HCT116 (cell line): ENCODE measurements around the gene SPTLC1. TPM values are rescaled to one million over a fixed set of nuclear protein-coding genes. Genes with fewer than 3 reads are reported as not detected.
A peak's percentile ranks its signal among the peaks of the same experiment; 100 is the strongest.

Experiments
- ATAC-seq: fragments of 200-7000 bp; cut with Tn5 transposase; 2 replicates; pipeline ENCODE4 v1.9.1; 2020; ENCODE audit warnings: mild to moderate bottlenecking, moderate library complexity
- Bru-seq: library from RNA; stranded (reverse); fragments of 400-500 nt; gene quantifications from one replicate; lab custom pipeline; 2021; lab: Mats Ljungman, UMichigan
- BruChase-seq, 2 experiments: library from RNA; stranded (reverse); fragments of 400-500 nt; gene quantifications; one replicate each; lab custom pipeline; 2021; lab: Mats Ljungman, UMichigan
- BruUV-seq: library from RNA; stranded (reverse); fragments of 400-500 nt; replicated peaks from 2 replicates; lab custom pipeline; 2021; lab: Mats Ljungman, UMichigan
- CTCF ChIA-PET: fragments of 300-600 bp; sonication (Branson Sonifier 250); formaldehyde crosslinking; loops from one replicate; lab custom pipeline; 2021; ENCODE audit warnings: antibody characterized with exemption; lab: Charles Lee
- POLR2A ChIA-PET: fragments of 300-600, 350-600 bp; sonication (Branson Sonifier 250); formaldehyde crosslinking; loops from one replicate; lab custom pipeline; 2021; ENCODE audit warnings: antibody characterized with exemption; lab: Charles Lee
- RAD21 ChIA-PET, 2 experiments: fragments of 300-600 bp; sonication (Branson Sonifier 250); formaldehyde crosslinking; loops; one replicate each; lab custom pipeline; 2023; ENCODE audit warnings: low total read pairs in 2 of 2; ENCODE audit not compliant: uncharacterized antibody in 2 of 2, unreplicated experiment in 2 of 2, low non-redundant PET in 1 of 2; lab: Charles Lee
- DNase-seq: peaks from one replicate; pipeline ENCODE4 v3.0.0-alpha.2; 2010; ENCODE audit warnings: low read depth, low spot score
- H2AFZ ChIP-seq: fragments of 200-600 bp; shearing (Covaris generic), sonication (generic); 2 replicates; pipeline ENCODE4 v1.6.1; 2017; ENCODE audit warnings: low read depth, mixed run types, mixed read lengths, antibody characterized with exemption, low read length; ENCODE audit not compliant: poor library complexity, severe bottlenecking
- H3K27ac ChIP-seq: 2 replicates; pipeline ENCODE4 v1.5.1; 2012; ENCODE audit warnings: low read depth, low read length
- H3K27me3 ChIP-seq: fragments of 200-600 bp; sonication (generic); 2 replicates; pipeline ENCODE4 v1.6.1; 2016; ENCODE audit warnings: mixed run types, low read length, mixed read lengths; ENCODE audit not compliant: insufficient read depth
- H3K36me3 ChIP-seq, 2 experiments: fragments of 200-500 bp in 1 of 2; fragments of 200-600 bp in 1 of 2; sonication (Bioruptor generic) in 1 of 2; sonication (generic) in 1 of 2; 2 replicates each; pipeline versions ENCODE4 v1.5.1 to v1.6.1; 2014 to 2016; ENCODE audit warnings: low read length in 2 of 2, inconsistent platforms in 1 of 2, mixed read lengths in 1 of 2, mixed run types in 1 of 2; ENCODE audit not compliant: insufficient read depth in 2 of 2, control insufficient read depth in 1 of 2
- H3K4me1 ChIP-seq, 2 experiments: fragments of 200-600 bp in 1 of 2; sonication (generic) in 1 of 2; 2 replicates each; pipeline versions ENCODE4 v1.5.1 to v1.6.1; 2012 to 2017; ENCODE audit warnings: low read length in 2 of 2, inconsistent platforms in 1 of 2, mild to moderate bottlenecking in 1 of 2, mixed read lengths in 1 of 2, mixed run types in 1 of 2, moderate library complexity in 1 of 2; ENCODE audit not compliant: insufficient read depth in 2 of 2, control insufficient read depth in 1 of 2
- H3K4me2 ChIP-seq: fragments of 200-600 bp; sonication (generic); 2 replicates; pipeline ENCODE4 v1.6.1; 2017; ENCODE audit warnings: mixed run types, low read length, mixed read lengths
- H3K4me3 ChIP-seq, 2 experiments: fragments of 200-600 bp in 1 of 2; sonication (generic) in 1 of 2; replicated peaks in 1 of 2; 2 replicates each; pipeline ENCODE4 v1.5.1; 2011 to 2016; ENCODE audit warnings: low read length in 2 of 2, control low read depth in 1 of 2, low read depth in 1 of 2, mild to moderate bottlenecking in 1 of 2, mixed read lengths in 1 of 2, mixed run types in 1 of 2
- H3K79me2 ChIP-seq: fragments of 200-600 bp; sonication (generic); 2 replicates; pipeline ENCODE4 v1.6.1; 2017; ENCODE audit warnings: mild to moderate bottlenecking, mixed run types, low read length, moderate library complexity, mixed read lengths; ENCODE audit not compliant: insufficient read depth
- H3K9ac ChIP-seq: fragments of 200-600 bp; sonication (generic); 2 replicates; pipeline ENCODE4 v1.6.1; 2016; ENCODE audit warnings: low read length, mixed read lengths
- H3K9me2 ChIP-seq: fragments of 200-600 bp; sonication (generic), shearing (Covaris generic); 2 replicates; pipeline ENCODE4 v1.6.1; 2017; ENCODE audit warnings: mixed run types, mild to moderate bottlenecking, moderate library complexity; ENCODE audit not compliant: insufficient read depth
- H3K9me3 ChIP-seq, 2 experiments: fragments of 200-500 bp in 1 of 2; fragments of 200-600 bp in 1 of 2; sonication (Bioruptor generic) in 1 of 2; sonication (generic) in 1 of 2; 2 replicates each; pipeline ENCODE4 v1.6.1; 2014 to 2017; ENCODE audit warnings: low read length in 2 of 2, mixed read lengths in 2 of 2, inconsistent platforms in 1 of 2, low read depth in 1 of 2, mild to moderate bottlenecking in 1 of 2, mixed run types in 1 of 2, moderate library complexity in 1 of 2; ENCODE audit not compliant: control insufficient read depth in 1 of 2, insufficient read depth in 1 of 2
- H4K20me1 ChIP-seq: fragments of 200-600 bp; sonication (generic), shearing (Covaris generic); 2 replicates; pipeline ENCODE4 v1.6.1; 2017; ENCODE audit warnings: mixed run types, mild to moderate bottlenecking, moderate library complexity; ENCODE audit not compliant: insufficient read depth
- ATF3 ChIP-seq: IDR thresholded peaks from 2 replicates; pipeline ENCODE4 v1.6.1; 2012
- CBX3 ChIP-seq: IDR thresholded peaks from 2 replicates; pipeline ENCODE4 v1.6.1; 2012; ENCODE audit warnings: low read depth
- CTCF ChIP-seq, 3 experiments: fragments of 200-600 bp in 1 of 3; sonication (generic) in 1 of 3; IDR thresholded peaks in 2 of 3; conservative IDR thresholded peaks in 1 of 3; 2 replicates each; pipeline ENCODE4 v1.5.1; 2012 to 2017; ENCODE audit warnings: low read depth in 2 of 3, low read length in 2 of 3, antibody characterized with exemption in 1 of 3, borderline replicate concordance in 1 of 3, control low read depth in 1 of 3, mild to moderate bottlenecking in 1 of 3, mixed read lengths in 1 of 3, mixed run types in 1 of 3, moderate library complexity in 1 of 3; ENCODE audit not compliant: insufficient read depth in 1 of 3
- ELF1 ChIP-seq: IDR thresholded peaks from 2 replicates; pipeline ENCODE4 v1.6.1; 2012; ENCODE audit warnings: low read depth, borderline replicate concordance
- EZH2 ChIP-seq: fragments of 200-600 bp; sonication (generic); IDR thresholded peaks from 2 replicates; pipeline ENCODE4 v1.6.1; 2017; ENCODE audit warnings: antibody characterized with exemption, mixed run types
- EZH2phosphoT487 ChIP-seq: fragments of 200-600 bp; IDR thresholded peaks from 2 replicates; pipeline ENCODE4 v1.6.1; 2018; ENCODE audit warnings: antibody characterized with exemption, borderline replicate concordance
- FOSL1 ChIP-seq: IDR thresholded peaks from 2 replicates; pipeline ENCODE4 v1.6.1; 2012; ENCODE audit warnings: low read depth
- JUND ChIP-seq: IDR thresholded peaks from 2 replicates; pipeline ENCODE4 v1.6.1; 2012
- POLR2A ChIP-seq: IDR thresholded peaks from 2 replicates; pipeline ENCODE4 v1.7.0; 2011; ENCODE audit warnings: borderline replicate concordance; ENCODE audit not compliant: insufficient read depth, insufficient read length; ENCODE audit errors: extremely low read depth
- POLR2AphosphoS5 ChIP-seq: IDR thresholded peaks from 2 replicates; pipeline ENCODE4 v1.6.1; 2011; ENCODE audit warnings: mild to moderate bottlenecking, low read depth, low read length, moderate library complexity
- RAD21 ChIP-seq: IDR thresholded peaks from 2 replicates; pipeline ENCODE4 v1.6.1; 2012; ENCODE audit warnings: low read depth, mild to moderate bottlenecking
- SIN3A ChIP-seq: IDR thresholded peaks from 2 replicates; pipeline ENCODE4 v1.6.1; 2012; ENCODE audit warnings: low read depth
- TCF7L2 ChIP-seq: IDR thresholded peaks from 2 replicates; pipeline ENCODE4 v1.7.0; 2011; ENCODE audit warnings: borderline replicate concordance, inconsistent platforms; ENCODE audit not compliant: insufficient read depth, insufficient read length; ENCODE audit errors: extremely low read depth
- ZFX ChIP-seq: fragments of 450-650 bp; IDR thresholded peaks from 2 replicates; pipeline ENCODE4 v1.6.1; 2017
- ZNF274 ChIP-seq: fragments of 200-500 bp; sonication (Bioruptor generic); IDR thresholded peaks from 2 replicates; pipeline ENCODE4 v1.6.1; 2014; ENCODE audit warnings: mild to moderate bottlenecking, low read depth, low read length, inconsistent platforms
- intact Hi-C: fragments of 100-400 bp; cut with micrococcal nuclease; formaldehyde crosslinking; loops from 2 replicates; pipeline ENCODE4 v1.10.0; 2022
- long read RNA-seq: library from polyadenylated mRNA; unstranded; transcript quantifications from one replicate; pipeline ENCODE4 v2.0.0, GENCODE V29; 2021; ENCODE audit not compliant: unreplicated experiment
- polyA plus RNA-seq: library from polyadenylated mRNA; unstranded; fragments of >200 nt; gene quantifications from 2 replicates; pipeline ENCODE4 v1.2.1, GENCODE V29; 2012; ENCODE audit warnings: missing spikeins
- total RNA-seq: library from RNA; stranded (reverse); gene quantifications from one replicate; pipeline ENCODE4 v1.2.1, GENCODE V29; 2021; ENCODE audit not compliant: unreplicated experiment
- TF ChIP-seq, protein P1 (sequence below): IDR thresholded peaks from 2 replicates; pipeline ENCODE4 v1.6.1; 2012; ENCODE audit warnings: low read depth
- TF ChIP-seq, protein P2 (sequence below): IDR thresholded peaks from 2 replicates; pipeline ENCODE4 v1.6.1; 2012

SPTLC1 gene, protein sequence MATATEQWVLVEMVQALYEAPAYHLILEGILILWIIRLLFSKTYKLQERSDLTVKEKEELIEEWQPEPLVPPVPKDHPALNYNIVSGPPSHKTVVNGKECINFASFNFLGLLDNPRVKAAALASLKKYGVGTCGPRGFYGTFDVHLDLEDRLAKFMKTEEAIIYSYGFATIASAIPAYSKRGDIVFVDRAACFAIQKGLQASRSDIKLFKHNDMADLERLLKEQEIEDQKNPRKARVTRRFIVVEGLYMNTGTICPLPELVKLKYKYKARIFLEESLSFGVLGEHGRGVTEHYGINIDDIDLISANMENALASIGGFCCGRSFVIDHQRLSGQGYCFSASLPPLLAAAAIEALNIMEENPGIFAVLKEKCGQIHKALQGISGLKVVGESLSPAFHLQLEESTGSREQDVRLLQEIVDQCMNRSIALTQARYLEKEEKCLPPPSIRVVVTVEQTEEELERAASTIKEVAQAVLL
- total RNA-seq (81.7 TPM), Bru-seq, nascent RNA (percentile 90 among the genes with signal in this experiment), BruChase-seq, experiment 1, labeled RNA remaining after a 6-hour chase (percentile 91 among the genes with signal in this experiment), BruChase-seq, experiment 2, labeled RNA remaining after a 2-hour chase (percentile 85 among the genes with signal in this experiment)
- polyA plus RNA-seq = 63.6 and 69.4 TPM in 2 replicates
- long read RNA-seq, transcript SPTLC1-202 (6 exons, 946 nt) = minor isoform, 8 of 331 reads
- long read RNA-seq, transcript SPTLC1-201 (15 exons, 1,894 nt) = major isoform, 290 of 331 reads
- long read RNA-seq, partial matches to known transcripts = 14 of 331 reads
- long read RNA-seq, other reads (novel, unspliced or antisense) = 18 of 331 reads

DNA sequence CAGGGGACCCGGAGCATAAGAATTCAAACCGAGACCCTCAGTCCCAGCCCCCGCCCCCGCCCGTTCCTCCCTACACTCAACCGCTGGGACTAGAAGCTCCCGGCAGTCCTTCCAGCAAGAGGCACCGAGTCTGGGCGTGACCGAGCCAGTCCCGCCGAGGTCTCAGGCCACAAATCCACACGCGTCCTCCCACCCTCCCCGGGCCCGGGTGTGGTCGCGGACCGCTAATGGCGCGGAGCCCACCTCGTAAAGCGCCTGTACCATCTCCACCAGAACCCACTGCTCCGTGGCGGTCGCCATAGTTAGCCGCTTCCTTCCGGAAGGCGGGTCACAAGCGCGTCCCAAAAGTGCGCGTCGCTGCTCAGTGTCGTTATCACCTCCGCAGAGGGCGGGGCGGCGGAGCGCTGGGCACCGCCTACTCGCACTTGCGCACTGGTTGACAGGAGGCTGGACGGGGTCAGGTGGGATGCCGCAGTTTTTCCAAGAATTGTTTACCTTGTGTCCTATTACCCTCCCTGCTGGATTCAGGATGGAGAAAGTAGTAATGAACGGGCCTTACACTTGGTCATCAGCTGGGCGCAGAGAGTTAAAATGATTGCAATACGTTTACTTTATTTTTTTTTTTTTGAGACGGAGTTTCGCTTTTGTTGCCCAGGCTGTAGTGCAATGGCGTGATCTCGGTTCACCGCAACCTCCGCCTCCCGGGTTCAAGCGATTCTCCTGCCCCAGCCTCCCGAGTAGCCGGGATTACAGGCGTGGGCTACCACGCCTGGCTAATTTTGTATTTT, at the start of gene SPTLC1:
TSS of gene SPTLC1 (minus strand) at position 343 of the 788 bp plus-strand sequence. CDS start at position 300, 43 bp downstream.
- Histone ChIP-seq H3K9me3 (no peaks in the 10 kb centered on the region), H3K9me2 (no peaks in the 10 kb centered on the region), H3K4me2 (peak within 1 kb of the TSS; percentile 75), H3K4me3 (peak within 1 kb of the TSS; percentile 92 to 96), H3K27me3 (no peaks in the 10 kb centered on the region), H2AFZ (no peak within 1 kb of the TSS), H3K79me2 (no peaks in the 10 kb centered on the region; the same call in none of the 2 replicates), H3K27ac (peak within 1 kb of the TSS; percentile 43), H3K9ac (peak within 1 kb of the TSS; percentile 94), H4K20me1 (no peaks in the 10 kb centered on the region), H3K4me1 (peaks cover 4 to 14% of the 10 kb centered on the region in 2 experiments; a peak in 3 of 4 replicates), H3K36me3 (peaks cover 9 to 14% of the 10 kb centered on the region in 2 experiments; a peak in 3 of 4 replicates)
- DNase-seq = peak; percentile 87
- RAD21 ChIA-PET = interaction anchor here in 1 of 2 experiments (0.7 kb wide), 1 partner anchor 365 kb away, joined by 3 read pairs; no protein-coding TSS in a partner anchor
- intact Hi-C loops = no loop called here
- POLR2A ChIA-PET = interaction anchor here (0.6 kb wide), 1 partner anchor 271 kb away, joined by 3 read pairs; no protein-coding TSS in a partner anchor
- ATAC-seq = peak; percentile 97
- CTCF ChIA-PET = no interaction called here
- TSS peak; percentile 97 for BruUV-seq
- TF ChIP-seq POLR2AphosphoS5 (peak; percentile 94), ATF3 (no peak), POLR2A (peak; percentile 67), CBX3 (peak; percentile 21; the same call in 1 of the 2 replicates), SIN3A (peak; percentile 77), RAD21 (no peak), TCF7L2 (no peak), EZH2phosphoT487 (no peak), EZH2 (no peak), FOSL1 (no peak), CTCF (IDR thresholded peaks at IDR 0.05 in 2 of 3, conservative IDR thresholded peaks at IDR 0.05 in 1 of 3; ENCODE audit: borderline replicate concordance in 1 of 3, insufficient read depth in 1 of 3, low read depth in 2 of 3, low read length in 2 of 3) (no peak), ZNF274 (no peak), ZFX (no peak; the same call in 1 of the 2 replicates), JUND (no peak), ELF1 (peak; percentile 80)
- TF ChIP-seq, protein P1, sequence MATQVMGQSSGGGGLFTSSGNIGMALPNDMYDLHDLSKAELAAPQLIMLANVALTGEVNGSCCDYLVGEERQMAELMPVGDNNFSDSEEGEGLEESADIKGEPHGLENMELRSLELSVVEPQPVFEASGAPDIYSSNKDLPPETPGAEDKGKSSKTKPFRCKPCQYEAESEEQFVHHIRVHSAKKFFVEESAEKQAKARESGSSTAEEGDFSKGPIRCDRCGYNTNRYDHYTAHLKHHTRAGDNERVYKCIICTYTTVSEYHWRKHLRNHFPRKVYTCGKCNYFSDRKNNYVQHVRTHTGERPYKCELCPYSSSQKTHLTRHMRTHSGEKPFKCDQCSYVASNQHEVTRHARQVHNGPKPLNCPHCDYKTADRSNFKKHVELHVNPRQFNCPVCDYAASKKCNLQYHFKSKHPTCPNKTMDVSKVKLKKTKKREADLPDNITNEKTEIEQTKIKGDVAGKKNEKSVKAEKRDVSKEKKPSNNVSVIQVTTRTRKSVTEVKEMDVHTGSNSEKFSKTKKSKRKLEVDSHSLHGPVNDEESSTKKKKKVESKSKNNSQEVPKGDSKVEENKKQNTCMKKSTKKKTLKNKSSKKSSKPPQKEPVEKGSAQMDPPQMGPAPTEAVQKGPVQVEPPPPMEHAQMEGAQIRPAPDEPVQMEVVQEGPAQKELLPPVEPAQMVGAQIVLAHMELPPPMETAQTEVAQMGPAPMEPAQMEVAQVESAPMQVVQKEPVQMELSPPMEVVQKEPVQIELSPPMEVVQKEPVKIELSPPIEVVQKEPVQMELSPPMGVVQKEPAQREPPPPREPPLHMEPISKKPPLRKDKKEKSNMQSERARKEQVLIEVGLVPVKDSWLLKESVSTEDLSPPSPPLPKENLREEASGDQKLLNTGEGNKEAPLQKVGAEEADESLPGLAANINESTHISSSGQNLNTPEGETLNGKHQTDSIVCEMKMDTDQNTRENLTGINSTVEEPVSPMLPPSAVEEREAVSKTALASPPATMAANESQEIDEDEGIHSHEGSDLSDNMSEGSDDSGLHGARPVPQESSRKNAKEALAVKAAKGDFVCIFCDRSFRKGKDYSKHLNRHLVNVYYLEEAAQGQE = no peak
- TF ChIP-seq, protein P2, sequence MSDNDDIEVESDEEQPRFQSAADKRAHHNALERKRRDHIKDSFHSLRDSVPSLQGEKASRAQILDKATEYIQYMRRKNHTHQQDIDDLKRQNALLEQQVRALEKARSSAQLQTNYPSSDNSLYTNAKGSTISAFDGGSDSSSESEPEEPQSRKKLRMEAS = 0 out of 2 replicates have a peak, but pooled peaks have one; percentile 22
